Fibroblast of lung (primary cell): ENCODE data around the gene NPNT.

Experiments used
- CTCF ChIP-seq, 2 donors: IDR thresholded peaks in 1 of 2; conservative IDR thresholded peaks in 1 of 2; 1 replicate in 1 of 2; 2 replicates in 1 of 2; pipeline ENCODE4 v1.5.1; 2011 to 2012; ENCODE audit warnings: low read length in 2 of 2, control low read depth in 1 of 2, inconsistent platforms in 1 of 2, low read depth in 1 of 2, mild to moderate bottlenecking in 1 of 2
- EZH2 ChIP-seq: IDR thresholded peaks from 2 replicates; pipeline ENCODE4 v1.5.1; 2012; ENCODE audit warnings: low read length, control low read depth, mild to moderate bottlenecking; ENCODE audit errors: missing control alignments

GRCh38 chr4:106002994-106003393, 107.7 kb downstream of the NPNT start:
- TF ChIP-seq CTCF (conservative IDR thresholded peaks at IDR 0.05 in 1 of 2, IDR thresholded peaks at IDR 0.05 in 1 of 2; ENCODE audit: low read depth in 1 of 2, low read length in 2 of 2) (no peak), EZH2 (no peak)
